HUES6 (cell line): ENCODE data around the gene ATP1A4.

Experiments used
- H3K27ac ChIP-seq: 2 replicates; pipeline ENCODE4 v1.7.0; 2013; ENCODE audit warnings: low read depth, mild to moderate bottlenecking, low read length, inconsistent platforms
- H3K27me3 ChIP-seq: 2 replicates; pipeline ENCODE4 v1.6.1; 2013; ENCODE audit warnings: low read length; ENCODE audit not compliant: control insufficient read depth, insufficient read depth
- H3K36me3 ChIP-seq: 2 replicates; pipeline ENCODE4 v1.6.1; 2013; ENCODE audit warnings: low read length; ENCODE audit not compliant: control insufficient read depth, insufficient read depth
- H3K4me1 ChIP-seq: 2 replicates; pipeline ENCODE4 v1.6.1; 2013; ENCODE audit warnings: low read length; ENCODE audit not compliant: control insufficient read depth, insufficient read depth
- H3K4me3 ChIP-seq: 2 replicates; pipeline ENCODE4 v1.5.1; 2013; ENCODE audit warnings: low read depth, low read length
- H3K9ac ChIP-seq: one replicate; pipeline ENCODE4 v1.6.1; 2013; ENCODE audit warnings: mild to moderate bottlenecking, low read length
- H3K9me3 ChIP-seq: 2 replicates; pipeline ENCODE4 v1.6.1; 2013; ENCODE audit warnings: low read depth, low read length; ENCODE audit not compliant: control insufficient read depth, insufficient read depth

ATP1A4 gene

GRCh38 chr1:160219062-160219929 is 67.9 kb downstream of the ATP1A4 start:
- no peaks in the 10 kb centered on the region for H3K27me3 ChIP-seq
- H3K4me1 ChIP-seq: peaks cover 7% of the 10 kb centered on the region; the same call in 1 of the 2 replicates
- no peak overlapping the region for H3K27ac ChIP-seq
- H3K4me3 ChIP-seq: no peak overlapping the region
- H3K9ac ChIP-seq: no peak overlapping the region
- peaks cover 95% of the 10 kb centered on the region for H3K36me3 ChIP-seq
- H3K9me3 ChIP-seq: no peaks in the 10 kb centered on the region

- H3K4me3 ChIP-seq: no peak overlapping the region
- peaks cover 7% of the 10 kb centered on the region; the same call in 1 of the 2 replicates for H3K4me1 ChIP-seq
- H3K27ac ChIP-seq: no peak overlapping the region
- no peak overlapping the region for H3K9ac ChIP-seq
- no peaks in the 10 kb centered on the region for H3K27me3 ChIP-seq
- H3K36me3 ChIP-seq: peaks cover 95% of the 10 kb centered on the region
- H3K9me3 ChIP-seq: no peaks in the 10 kb centered on the region
Observed at GRCh38 chr1:160220301-160220700, 68.9 kb downstream of the ATP1A4 start.

- no peak overlapping the region for H3K4me3 ChIP-seq
- no peaks in the 10 kb centered on the region for H3K27me3 ChIP-seq
- no peaks in the 10 kb centered on the region for H3K9me3 ChIP-seq
- peaks cover 7% of the 10 kb centered on the region; the same call in 1 of the 2 replicates for H3K4me1 ChIP-seq
- no peak overlapping the region for H3K27ac ChIP-seq
- H3K9ac ChIP-seq: no peak overlapping the region
- peaks cover 95% of the 10 kb centered on the region for H3K36me3 ChIP-seq
Observed at GRCh38 chr1:160221089-160221488, 69.7 kb downstream of the ATP1A4 start.

GRCh38 chr1:160222546-160222945 is 71.1 kb downstream of the ATP1A4 start:
- H3K4me3 ChIP-seq: no peak overlapping the region
- H3K9ac ChIP-seq: no peak overlapping the region
- no peaks in the 10 kb centered on the region for H3K9me3 ChIP-seq
- H3K27ac ChIP-seq: no peak overlapping the region
- peaks cover 7% of the 10 kb centered on the region; the same call in 1 of the 2 replicates for H3K4me1 ChIP-seq
- peaks cover 98% of the 10 kb centered on the region for H3K36me3 ChIP-seq
- H3K27me3 ChIP-seq: no peaks in the 10 kb centered on the region

- Histone ChIP-seq H3K4me1 (peaks cover 3% of the 10 kb centered on the region; the same call in 1 of the 2 replicates), H3K27me3 (no peaks in the 10 kb centered on the region), H3K36me3 (peaks cover 98% of the 10 kb centered on the region)
Observed at GRCh38 chr1:160224606-160225005, 73.2 kb downstream of the ATP1A4 start.

GRCh38 chr1:160225345-160225744 is 73.9 kb downstream of the ATP1A4 start:
- Histone ChIP-seq H3K9me3 (no peaks in the 10 kb centered on the region), H3K4me3 (no peak overlapping the region), H3K4me1 (no peaks in the 10 kb centered on the region), H3K27ac (no peak overlapping the region), H3K9ac (no peak overlapping the region), H3K27me3 (no peaks in the 10 kb centered on the region), H3K36me3 (peaks cover 97% of the 10 kb centered on the region)

More at GRCh38 chr1:160224606-160225005, 73.2 kb downstream of the ATP1A4 start:
- no peak overlapping the region for H3K4me3 ChIP-seq
- no peak overlapping the region for H3K9ac ChIP-seq
- no peak overlapping the region for H3K27ac ChIP-seq
- no peaks in the 10 kb centered on the region for H3K9me3 ChIP-seq

- Histone ChIP-seq H3K27me3 (no peaks in the 10 kb centered on the region), H3K4me1 (no peaks in the 10 kb centered on the region), H3K9me3 (no peaks in the 10 kb centered on the region), H3K27ac (no peak overlapping the region), H3K36me3 (peaks cover 98% of the 10 kb centered on the region), H3K4me3 (no peak overlapping the region), H3K9ac (no peak overlapping the region)
Observed at GRCh38 chr1:160226623-160227022, 75.2 kb downstream of the ATP1A4 start.

GRCh38 chr1:160227034-160227433 is 75.6 kb downstream of the ATP1A4 start:
- H3K9ac ChIP-seq: no peak overlapping the region
- no peaks in the 10 kb centered on the region for H3K9me3 ChIP-seq
- H3K36me3 ChIP-seq: peaks cover 98% of the 10 kb centered on the region
- no peak overlapping the region for H3K27ac ChIP-seq
- no peaks in the 10 kb centered on the region for H3K4me1 ChIP-seq
- no peak overlapping the region for H3K4me3 ChIP-seq
- no peaks in the 10 kb centered on the region for H3K27me3 ChIP-seq

GRCh38 chr1:160227561-160227960 is 76.2 kb downstream of the ATP1A4 start:
- Histone ChIP-seq H3K4me1 (no peaks in the 10 kb centered on the region), H3K4me3 (no peak overlapping the region), H3K36me3 (peaks cover 95% of the 10 kb centered on the region), H3K9ac (no peak overlapping the region), H3K27me3 (no peaks in the 10 kb centered on the region), H3K9me3 (no peaks in the 10 kb centered on the region), H3K27ac (no peak overlapping the region)

- Histone ChIP-seq H3K4me3 (no peak overlapping the region), H3K36me3 (peaks cover 93% of the 10 kb centered on the region), H3K27ac (no peak overlapping the region), H3K27me3 (no peaks in the 10 kb centered on the region), H3K9ac (no peak overlapping the region), H3K9me3 (no peaks in the 10 kb centered on the region), H3K4me1 (no peaks in the 10 kb centered on the region)
Observed at GRCh38 chr1:160228431-160228830, 77.0 kb downstream of the ATP1A4 start.

GRCh38 chr1:160232911-160233310 is 81.5 kb downstream of the ATP1A4 start:
- Histone ChIP-seq H3K9me3 (no peaks in the 10 kb centered on the region), H3K36me3 (peaks cover 92% of the 10 kb centered on the region), H3K27ac (no peak overlapping the region), H3K27me3 (no peaks in the 10 kb centered on the region), H3K4me3 (no peak overlapping the region), H3K4me1 (no peaks in the 10 kb centered on the region), H3K9ac (no peak overlapping the region)
